Panc1 (cell line): ENCODE measurements around the gene RPH3AL. TPM values are rescaled to one million over a fixed set of nuclear protein-coding genes. Genes with fewer than 3 reads are reported as not detected.

ENCODE experiments used
- ATAC-seq: fragments of 200-7000 bp; cut with Tn5 transposase; 2 replicates; pipeline ENCODE4 v1.9.1; 2020; ENCODE audit warnings: mild to moderate bottlenecking, moderate library complexity
- BruUV-seq: library from RNA; stranded (reverse); fragments of 400-500 nt; replicated peaks from 2 replicates; lab custom pipeline; 2021; lab: Mats Ljungman, UMichigan
- CTCF ChIA-PET: fragments of 300-600 bp; sonication (Branson Sonifier 250); formaldehyde crosslinking; loops from one replicate; lab custom pipeline; 2022; ENCODE audit warnings: antibody characterized with exemption; lab: Charles Lee
- POLR2A ChIA-PET: fragments of 300-600 bp; sonication (Branson Sonifier 250); formaldehyde crosslinking; loops from one replicate; lab custom pipeline; 2022; ENCODE audit warnings: antibody characterized with exemption; lab: Charles Lee
- DNase-seq: peaks from one replicate; pipeline ENCODE4 v3.0.0-alpha.2; 2010; ENCODE audit warnings: low read depth, low spot score
- H3K27ac ChIP-seq: 2 replicates; pipeline ENCODE4 v1.5.1; 2011; ENCODE audit warnings: mild to moderate bottlenecking, low read length, inconsistent platforms
- H3K27me3 ChIP-seq: fragments of 200-500 bp; sonication (Bioruptor generic); 2 replicates; pipeline ENCODE4 v1.6.0; 2014; ENCODE audit warnings: low read length, inconsistent platforms; ENCODE audit not compliant: control insufficient read depth, insufficient read depth
- H3K36me3 ChIP-seq: fragments of 200-500 bp; sonication (Bioruptor generic); 2 replicates; pipeline ENCODE4 v1.5.1; 2014; ENCODE audit warnings: inconsistent platforms, mild to moderate bottlenecking, low read length, moderate library complexity; ENCODE audit not compliant: control insufficient read depth, insufficient read depth
- H3K4me1 ChIP-seq: 2 replicates; pipeline ENCODE4 v1.5.1; 2011; ENCODE audit warnings: inconsistent platforms, mild to moderate bottlenecking, low read length, moderate library complexity; ENCODE audit not compliant: control insufficient read depth, insufficient read depth
- H3K4me3 ChIP-seq, 2 experiments: 2 replicates each; pipeline ENCODE4 v1.5.1; 2011 to 2012; ENCODE audit warnings: low read depth in 2 of 2, low read length in 2 of 2, mild to moderate bottlenecking in 2 of 2, inconsistent platforms in 1 of 2, moderate library complexity in 1 of 2
- H3K9me3 ChIP-seq: fragments of 200-500 bp; sonication (Bioruptor generic); 2 replicates; pipeline ENCODE4 v1.5.1; 2014; ENCODE audit warnings: low read depth, mild to moderate bottlenecking, inconsistent platforms, low read length, moderate library complexity; ENCODE audit not compliant: control insufficient read depth, insufficient read depth
- POLR2AphosphoS5 ChIP-seq: IDR thresholded peaks from 2 replicates; pipeline ENCODE4 v1.6.1; 2012; ENCODE audit warnings: mild to moderate bottlenecking, low read depth, low read length, moderate library complexity
- SIN3A ChIP-seq: IDR thresholded peaks from 2 replicates; pipeline ENCODE4 v1.6.1; 2012; ENCODE audit warnings: low read depth, mild to moderate bottlenecking, low read length, moderate library complexity, borderline replicate concordance; ENCODE audit not compliant: insufficient read depth
- TCF7L2 ChIP-seq: IDR thresholded peaks from 2 replicates; pipeline ENCODE4 v1.6.1; 2011; ENCODE audit warnings: mild to moderate bottlenecking, low read depth, low read length, inconsistent platforms
- in situ Hi-C: cut with HindIII; loops from 2 replicates; pipeline ENCODE4 v1.10.0; 2016; ENCODE audit warnings: low sequenced_read_pairs, low pct_unique_long_range_greater_than_20kb
- intact Hi-C: fragments of 100-400 bp; cut with micrococcal nuclease; formaldehyde crosslinking; loops from one replicate; pipeline ENCODE4 v1.10.0; 2022; ENCODE audit not compliant: unreplicated experiment
- total RNA-seq: library from RNA; stranded (reverse); gene quantifications from one replicate; pipeline ENCODE4 v1.2.1, GENCODE V29; 2021; ENCODE audit not compliant: unreplicated experiment
- TF ChIP-seq, protein P1 (sequence below), 2 experiments: IDR thresholded peaks; 2 replicates each; pipeline ENCODE4 v1.6.1; 2011 to 2012; ENCODE audit warnings: low read depth in 2 of 2, control low read depth in 1 of 2, low read length in 1 of 2, mild to moderate bottlenecking in 1 of 2, moderate library complexity in 1 of 2; ENCODE audit not compliant: insufficient read depth in 1 of 2
- TF ChIP-seq, protein P2 (sequence below): fragments of 450-650 bp; IDR thresholded peaks from 2 replicates; pipeline ENCODE4 v1.5.1; 2017; ENCODE audit warnings: mild to moderate bottlenecking

The RPH3AL gene
- total RNA-seq, 1 experiment from 2014 or later = 2.2 TPM

DNA sequence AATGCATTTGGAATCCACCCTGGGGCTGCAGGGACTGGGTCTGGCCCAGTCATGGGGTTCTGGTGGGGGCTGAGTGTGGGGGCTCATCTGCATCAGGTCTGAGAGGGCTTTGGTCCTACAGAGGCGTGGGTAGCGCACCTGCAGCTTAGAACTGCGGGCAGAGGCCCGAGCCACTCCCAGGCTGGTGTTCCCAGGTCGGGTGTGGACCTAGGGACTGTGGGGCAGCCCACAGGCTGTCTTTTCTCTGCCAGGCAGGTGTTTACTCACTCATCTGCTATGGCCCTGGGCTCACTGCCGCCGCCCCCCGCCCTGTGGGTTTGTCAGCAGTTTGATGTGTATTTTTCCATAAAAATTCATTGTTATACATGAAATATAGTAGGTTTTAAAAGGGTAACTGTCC lies 144.2 kb downstream of the RPH3AL start:
- no peak overlapping the region for H3K4me3 ChIP-seq
- in situ Hi-C loops (no loop called here), intact Hi-C loops (no loop called here)
- POLR2A ChIA-PET = no interaction called here
- H3K27me3 ChIP-seq = no peaks in the 10 kb centered on the region
- BruUV-seq = no TSS peak
- no peaks in the 10 kb centered on the region for H3K9me3 ChIP-seq
- no peak for ATAC-seq
- CTCF ChIA-PET = no interaction called here
- no peak for DNase-seq
- TF ChIP-seq TCF7L2 (no peak), POLR2AphosphoS5 (no peak), SIN3A (no peak)
- TF ChIP-seq, protein P1, sequence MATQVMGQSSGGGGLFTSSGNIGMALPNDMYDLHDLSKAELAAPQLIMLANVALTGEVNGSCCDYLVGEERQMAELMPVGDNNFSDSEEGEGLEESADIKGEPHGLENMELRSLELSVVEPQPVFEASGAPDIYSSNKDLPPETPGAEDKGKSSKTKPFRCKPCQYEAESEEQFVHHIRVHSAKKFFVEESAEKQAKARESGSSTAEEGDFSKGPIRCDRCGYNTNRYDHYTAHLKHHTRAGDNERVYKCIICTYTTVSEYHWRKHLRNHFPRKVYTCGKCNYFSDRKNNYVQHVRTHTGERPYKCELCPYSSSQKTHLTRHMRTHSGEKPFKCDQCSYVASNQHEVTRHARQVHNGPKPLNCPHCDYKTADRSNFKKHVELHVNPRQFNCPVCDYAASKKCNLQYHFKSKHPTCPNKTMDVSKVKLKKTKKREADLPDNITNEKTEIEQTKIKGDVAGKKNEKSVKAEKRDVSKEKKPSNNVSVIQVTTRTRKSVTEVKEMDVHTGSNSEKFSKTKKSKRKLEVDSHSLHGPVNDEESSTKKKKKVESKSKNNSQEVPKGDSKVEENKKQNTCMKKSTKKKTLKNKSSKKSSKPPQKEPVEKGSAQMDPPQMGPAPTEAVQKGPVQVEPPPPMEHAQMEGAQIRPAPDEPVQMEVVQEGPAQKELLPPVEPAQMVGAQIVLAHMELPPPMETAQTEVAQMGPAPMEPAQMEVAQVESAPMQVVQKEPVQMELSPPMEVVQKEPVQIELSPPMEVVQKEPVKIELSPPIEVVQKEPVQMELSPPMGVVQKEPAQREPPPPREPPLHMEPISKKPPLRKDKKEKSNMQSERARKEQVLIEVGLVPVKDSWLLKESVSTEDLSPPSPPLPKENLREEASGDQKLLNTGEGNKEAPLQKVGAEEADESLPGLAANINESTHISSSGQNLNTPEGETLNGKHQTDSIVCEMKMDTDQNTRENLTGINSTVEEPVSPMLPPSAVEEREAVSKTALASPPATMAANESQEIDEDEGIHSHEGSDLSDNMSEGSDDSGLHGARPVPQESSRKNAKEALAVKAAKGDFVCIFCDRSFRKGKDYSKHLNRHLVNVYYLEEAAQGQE (IDR thresholded peaks at IDR 0.05; ENCODE audit: insufficient read depth in 1 of 2, low read depth in 2 of 2, low read length in 1 of 2) = no peak
- TF ChIP-seq, protein P2, sequence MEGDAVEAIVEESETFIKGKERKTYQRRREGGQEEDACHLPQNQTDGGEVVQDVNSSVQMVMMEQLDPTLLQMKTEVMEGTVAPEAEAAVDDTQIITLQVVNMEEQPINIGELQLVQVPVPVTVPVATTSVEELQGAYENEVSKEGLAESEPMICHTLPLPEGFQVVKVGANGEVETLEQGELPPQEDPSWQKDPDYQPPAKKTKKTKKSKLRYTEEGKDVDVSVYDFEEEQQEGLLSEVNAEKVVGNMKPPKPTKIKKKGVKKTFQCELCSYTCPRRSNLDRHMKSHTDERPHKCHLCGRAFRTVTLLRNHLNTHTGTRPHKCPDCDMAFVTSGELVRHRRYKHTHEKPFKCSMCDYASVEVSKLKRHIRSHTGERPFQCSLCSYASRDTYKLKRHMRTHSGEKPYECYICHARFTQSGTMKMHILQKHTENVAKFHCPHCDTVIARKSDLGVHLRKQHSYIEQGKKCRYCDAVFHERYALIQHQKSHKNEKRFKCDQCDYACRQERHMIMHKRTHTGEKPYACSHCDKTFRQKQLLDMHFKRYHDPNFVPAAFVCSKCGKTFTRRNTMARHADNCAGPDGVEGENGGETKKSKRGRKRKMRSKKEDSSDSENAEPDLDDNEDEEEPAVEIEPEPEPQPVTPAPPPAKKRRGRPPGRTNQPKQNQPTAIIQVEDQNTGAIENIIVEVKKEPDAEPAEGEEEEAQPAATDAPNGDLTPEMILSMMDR = no peak
- H3K27ac ChIP-seq = no peak overlapping the region
- H3K36me3 ChIP-seq = no peaks in the 10 kb centered on the region
- H3K4me1 ChIP-seq = no peaks in the 10 kb centered on the region; the same call in 1 of the 2 replicates

DNA sequence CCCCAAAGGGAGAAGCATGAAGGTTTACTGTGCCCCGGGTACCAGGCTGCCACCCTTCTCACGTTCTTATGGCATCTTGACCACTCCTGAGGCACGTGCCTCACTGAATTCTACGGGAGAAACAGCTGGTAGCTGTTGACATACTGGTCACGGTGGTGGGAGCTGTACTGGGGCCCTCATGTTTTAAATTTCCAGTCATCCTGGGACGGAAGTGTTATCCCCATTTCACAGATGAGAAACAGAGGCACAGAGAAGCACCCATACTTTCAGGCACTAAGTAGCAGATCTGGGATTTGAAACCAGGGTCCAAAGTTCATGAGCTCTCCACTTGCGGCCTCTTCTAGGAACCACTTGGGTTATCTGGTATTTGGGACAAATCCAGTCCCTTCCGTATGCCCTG lies 144.8 kb downstream of the RPH3AL start:
- intact Hi-C loops = no loop called here
- CTCF ChIA-PET = no interaction called here
- POLR2A ChIA-PET = no interaction called here
- Histone ChIP-seq H3K36me3 (no peaks in the 10 kb centered on the region), H3K27me3 (no peaks in the 10 kb centered on the region), H3K9me3 (no peaks in the 10 kb centered on the region), H3K4me3 (no peak overlapping the region), H3K27ac (no peak overlapping the region), H3K4me1 (no peaks in the 10 kb centered on the region; the same call in 1 of the 2 replicates)
- in situ Hi-C loops = no loop called here
- no TSS peak for BruUV-seq
- TF ChIP-seq POLR2AphosphoS5 (no peak), TCF7L2 (no peak), SIN3A (no peak)
- TF ChIP-seq, protein P1 (IDR thresholded peaks at IDR 0.05; ENCODE audit: insufficient read depth in 1 of 2, low read depth in 2 of 2, low read length in 1 of 2) = no peak
- TF ChIP-seq, protein P2 = no peak
- ATAC-seq (no peak), DNase-seq (no peak)
